HepG2 (cell line): ENCODE data around the gene PRRT2. TPM values are rescaled to one million over a fixed set of nuclear protein-coding genes. Genes with fewer than 3 reads are reported as not detected.

Source experiments
- CBFB ChIP-seq: sonication (generic); formaldehyde crosslinking; IDR thresholded peaks from 2 replicates; pipeline ENCODE4 v1.4.0; 2020; ENCODE audit warnings: missing genetic modification reagents
- ERF ChIP-seq: IDR thresholded peaks from 2 replicates; pipeline ENCODE4 v1.6.1; 2018; ENCODE audit warnings: missing biosample characterization, missing genetic modification reagents
- KDM1A ChIP-seq: IDR thresholded peaks from 2 replicates; pipeline ENCODE4 v1.6.1; 2016; ENCODE audit warnings: missing compliant biosample characterization
- NCOA5 ChIP-seq: sonication (generic); formaldehyde crosslinking; IDR thresholded peaks from 2 replicates; pipeline ENCODE4 v1.4.0; 2020; ENCODE audit warnings: missing genetic modification reagents
- RBAK ChIP-seq: sonication (generic); formaldehyde crosslinking; IDR thresholded peaks from 2 replicates; pipeline ENCODE4 v1.5.1; 2020; ENCODE audit warnings: mild to moderate bottlenecking, missing genetic modification reagents
- U2AF1 ChIP-seq: fragments of 200-400 bp; formaldehyde crosslinking; optimal IDR thresholded peaks from 2 replicates; pipeline ENCODE3; 2017; ENCODE audit warnings: mild to moderate bottlenecking, low read depth, low read length
- XRCC5 ChIP-seq: fragments of 200-400 bp; formaldehyde crosslinking; optimal IDR thresholded peaks from 2 replicates; pipeline ENCODE3; 2017; ENCODE audit warnings: mild to moderate bottlenecking, low read length
- ZMAT3 ChIP-seq: sonication (generic); formaldehyde crosslinking; conservative IDR thresholded peaks from 2 replicates; pipeline ENCODE4 v1.7.0; 2021; ENCODE audit warnings: missing genetic modification reagents
- ZNF264 ChIP-seq: sonication (generic); formaldehyde crosslinking; IDR thresholded peaks from 2 replicates; pipeline ENCODE4 v1.4.0; 2020; ENCODE audit warnings: missing genetic modification reagents
- ZNF501 ChIP-seq: sonication (generic); formaldehyde crosslinking; IDR thresholded peaks from 2 replicates; pipeline ENCODE4 v1.5.1; 2020; ENCODE audit warnings: mild to moderate bottlenecking, moderate library complexity, missing genetic modification reagents
- ZNF644 ChIP-seq: IDR thresholded peaks from 2 replicates; pipeline ENCODE4 v1.6.1; 2016; ENCODE audit warnings: low read depth
- ZNF724P ChIP-seq: sonication (generic); formaldehyde crosslinking; IDR thresholded peaks from 2 replicates; pipeline ENCODE4 v1.8.0; 2022; ENCODE audit warnings: missing genetic modification reagents, borderline replicate concordance
- ZNF766 ChIP-seq: sonication (generic); formaldehyde crosslinking; IDR thresholded peaks from 2 replicates; pipeline ENCODE4 v1.5.0; 2020; ENCODE audit warnings: missing genetic modification reagents, borderline replicate concordance
- polyA plus RNA-seq, 8 experiments: library from polyadenylated mRNA; depleted of rRNA in 3 of 8; stranded (reverse) in 7 of 8; unstranded in 1 of 8; fragments of >200 nt; fragmentation: Illumina TruSeq in 4 of 8; extraction: Trizol in 4 of 8; gene quantifications; 2 replicates each; pipeline versions ENCODE4 v1.2.1 to v1.2.3, GENCODE V29; 2011 to 2016; ENCODE audit warnings: low read depth in 4 of 8, missing spikeins in 1 of 8, mixed read lengths in 1 of 8; ENCODE audit not compliant: insufficient read depth in 1 of 8
- total RNA-seq, 5 experiments: library from RNA; depleted of rRNA; stranded (reverse); fragments of >200 nt; fragmentation: Illumina TruSeq; extraction: Trizol; gene quantifications; 2 replicates each; pipeline ENCODE4 v1.2.3, GENCODE V29; 2016; ENCODE audit warnings: low read depth in 1 of 5
- TF ChIP-seq, protein P1 (sequence below): sonication (generic); formaldehyde crosslinking; IDR thresholded peaks from 2 replicates; pipeline ENCODE4 v1.4.0; 2020; ENCODE audit warnings: missing genetic modification reagents
- TF ChIP-seq, protein P2 (sequence below): sonication (generic); formaldehyde crosslinking; IDR thresholded peaks from 2 replicates; pipeline ENCODE4 v1.4.0; 2020; ENCODE audit warnings: missing genetic modification reagents
- TF ChIP-seq, protein P3 (sequence below), 2 experiments: fragments of 450-650 bp in 1 of 2; sonication (generic) in 1 of 2; formaldehyde crosslinking; IDR thresholded peaks; 2 replicates each; pipeline versions ENCODE4 v1.5.0 to v1.8.0; 2020 to 2022; ENCODE audit warnings: mild to moderate bottlenecking in 1 of 2, missing genetic modification reagents in 1 of 2
- TF ChIP-seq, protein P4 (sequence below): sonication (generic); formaldehyde crosslinking; IDR thresholded peaks from 2 replicates; pipeline ENCODE4 v1.8.0; 2023; ENCODE audit warnings: mild to moderate bottlenecking, missing genetic modification reagents

The PRRT2 gene
- total and polyA plus RNA-seq, 2 of the 13 experiments (the other 11 are each of a cell fraction or from before 2014, with no cell fraction given): 0.51 to 1.1 TPM

DNA sequence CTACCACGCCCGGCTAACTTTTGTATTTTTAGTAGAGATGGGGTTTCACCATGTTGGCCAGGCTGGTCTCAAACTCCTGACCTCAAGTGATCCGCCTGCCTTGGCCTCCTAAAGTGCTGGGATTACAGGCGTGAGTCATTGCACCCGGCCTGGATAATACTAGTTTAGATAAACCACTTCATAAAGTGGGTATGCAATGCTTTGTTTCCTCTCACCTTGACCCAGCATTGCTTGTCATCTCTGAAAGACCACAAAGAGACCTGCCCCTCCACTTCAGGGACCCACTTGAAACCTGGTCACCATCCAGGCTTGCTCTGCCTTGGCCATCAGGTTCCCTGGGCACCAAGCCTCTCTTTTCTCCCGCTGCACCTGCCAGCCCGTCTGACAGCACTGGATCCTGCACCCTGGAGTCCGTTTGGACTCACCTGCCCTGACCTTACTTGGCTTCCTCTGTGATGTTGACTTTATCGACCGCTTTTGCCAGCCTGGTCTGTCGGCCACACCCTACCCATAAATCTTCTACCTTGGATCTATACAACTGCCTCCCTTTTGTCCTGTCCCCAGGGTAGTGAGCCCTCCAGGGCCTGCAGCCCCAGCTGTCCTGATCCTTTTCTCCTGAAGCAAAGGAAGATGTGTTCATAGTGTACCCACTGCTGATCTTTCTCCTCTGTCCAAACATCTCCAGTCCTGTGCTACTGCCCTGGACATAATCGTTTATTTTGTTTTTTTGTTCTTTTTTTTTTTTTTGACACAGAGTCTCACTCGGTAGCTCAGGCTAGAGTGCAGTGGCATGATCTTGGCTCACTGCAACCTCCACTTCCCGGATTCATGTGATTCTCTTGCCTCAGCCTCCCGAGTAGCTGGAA, 46.6 kb upstream of the PRRT2 start (continued):
- TF ChIP-seq ERF (CRISPR knock-in tag): peak; percentile 96
- no peak for TF ChIP-seq XRCC5
- TF ChIP-seq, protein P1, sequence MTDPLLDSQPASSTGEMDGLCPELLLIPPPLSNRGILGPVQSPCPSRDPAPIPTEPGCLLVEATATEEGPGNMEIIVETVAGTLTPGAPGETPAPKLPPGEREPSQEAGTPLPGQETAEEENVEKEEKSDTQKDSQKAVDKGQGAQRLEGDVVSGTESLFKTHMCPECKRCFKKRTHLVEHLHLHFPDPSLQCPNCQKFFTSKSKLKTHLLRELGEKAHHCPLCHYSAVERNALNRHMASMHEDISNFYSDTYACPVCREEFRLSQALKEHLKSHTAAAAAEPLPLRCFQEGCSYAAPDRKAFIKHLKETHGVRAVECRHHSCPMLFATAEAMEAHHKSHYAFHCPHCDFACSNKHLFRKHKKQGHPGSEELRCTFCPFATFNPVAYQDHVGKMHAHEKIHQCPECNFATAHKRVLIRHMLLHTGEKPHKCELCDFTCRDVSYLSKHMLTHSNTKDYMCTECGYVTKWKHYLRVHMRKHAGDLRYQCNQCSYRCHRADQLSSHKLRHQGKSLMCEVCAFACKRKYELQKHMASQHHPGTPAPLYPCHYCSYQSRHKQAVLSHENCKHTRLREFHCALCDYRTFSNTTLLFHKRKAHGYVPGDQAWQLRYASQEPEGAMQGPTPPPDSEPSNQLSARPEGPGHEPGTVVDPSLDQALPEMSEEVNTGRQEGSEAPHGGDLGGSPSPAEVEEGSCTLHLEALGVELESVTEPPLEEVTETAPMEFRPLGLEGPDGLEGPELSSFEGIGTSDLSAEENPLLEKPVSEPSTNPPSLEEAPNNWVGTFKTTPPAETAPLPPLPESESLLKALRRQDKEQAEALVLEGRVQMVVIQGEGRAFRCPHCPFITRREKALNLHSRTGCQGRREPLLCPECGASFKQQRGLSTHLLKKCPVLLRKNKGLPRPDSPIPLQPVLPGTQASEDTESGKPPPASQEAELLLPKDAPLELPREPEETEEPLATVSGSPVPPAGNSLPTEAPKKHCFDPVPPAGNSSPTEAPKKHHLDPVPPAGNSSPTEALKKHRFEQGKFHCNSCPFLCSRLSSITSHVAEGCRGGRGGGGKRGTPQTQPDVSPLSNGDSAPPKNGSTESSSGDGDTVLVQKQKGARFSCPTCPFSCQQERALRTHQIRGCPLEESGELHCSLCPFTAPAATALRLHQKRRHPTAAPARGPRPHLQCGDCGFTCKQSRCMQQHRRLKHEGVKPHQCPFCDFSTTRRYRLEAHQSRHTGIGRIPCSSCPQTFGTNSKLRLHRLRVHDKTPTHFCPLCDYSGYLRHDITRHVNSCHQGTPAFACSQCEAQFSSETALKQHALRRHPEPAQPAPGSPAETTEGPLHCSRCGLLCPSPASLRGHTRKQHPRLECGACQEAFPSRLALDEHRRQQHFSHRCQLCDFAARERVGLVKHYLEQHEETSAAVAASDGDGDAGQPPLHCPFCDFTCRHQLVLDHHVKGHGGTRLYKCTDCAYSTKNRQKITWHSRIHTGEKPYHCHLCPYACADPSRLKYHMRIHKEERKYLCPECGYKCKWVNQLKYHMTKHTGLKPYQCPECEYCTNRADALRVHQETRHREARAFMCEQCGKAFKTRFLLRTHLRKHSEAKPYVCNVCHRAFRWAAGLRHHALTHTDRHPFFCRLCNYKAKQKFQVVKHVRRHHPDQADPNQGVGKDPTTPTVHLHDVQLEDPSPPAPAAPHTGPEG: peak; percentile 78; the same call in 1 of the 2 replicates
- TF ChIP-seq ZNF766 (CRISPR knock-in tag): peak; percentile 87; the same call in 1 of the 2 replicates
- 0 out of 2 replicates have a peak, but pooled peaks have one; percentile 74 for TF ChIP-seq ZMAT3 (CRISPR knock-in tag)
- TF ChIP-seq ZNF644 (CRISPR knock-in tag): peak; percentile 80
- TF ChIP-seq ZNF724P (CRISPR knock-in tag): peak; percentile 81; the same call in 1 of the 2 replicates
- peak; percentile 94 for TF ChIP-seq ZNF501 (CRISPR knock-in tag)
- TF ChIP-seq, protein P2, sequence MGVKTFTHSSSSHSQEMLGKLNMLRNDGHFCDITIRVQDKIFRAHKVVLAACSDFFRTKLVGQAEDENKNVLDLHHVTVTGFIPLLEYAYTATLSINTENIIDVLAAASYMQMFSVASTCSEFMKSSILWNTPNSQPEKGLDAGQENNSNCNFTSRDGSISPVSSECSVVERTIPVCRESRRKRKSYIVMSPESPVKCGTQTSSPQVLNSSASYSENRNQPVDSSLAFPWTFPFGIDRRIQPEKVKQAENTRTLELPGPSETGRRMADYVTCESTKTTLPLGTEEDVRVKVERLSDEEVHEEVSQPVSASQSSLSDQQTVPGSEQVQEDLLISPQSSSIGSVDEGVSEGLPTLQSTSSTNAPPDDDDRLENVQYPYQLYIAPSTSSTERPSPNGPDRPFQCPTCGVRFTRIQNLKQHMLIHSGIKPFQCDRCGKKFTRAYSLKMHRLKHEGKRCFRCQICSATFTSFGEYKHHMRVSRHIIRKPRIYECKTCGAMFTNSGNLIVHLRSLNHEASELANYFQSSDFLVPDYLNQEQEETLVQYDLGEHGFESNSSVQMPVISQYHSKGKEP (CRISPR knock-in tag): no peak
- TF ChIP-seq NCOA5 (CRISPR knock-in tag): no peak
- no peak for TF ChIP-seq CBFB (CRISPR knock-in tag)
- peak; percentile 51; the same call in 1 of the 2 replicates for TF ChIP-seq RBAK (CRISPR knock-in tag)
- TF ChIP-seq, protein P3, sequence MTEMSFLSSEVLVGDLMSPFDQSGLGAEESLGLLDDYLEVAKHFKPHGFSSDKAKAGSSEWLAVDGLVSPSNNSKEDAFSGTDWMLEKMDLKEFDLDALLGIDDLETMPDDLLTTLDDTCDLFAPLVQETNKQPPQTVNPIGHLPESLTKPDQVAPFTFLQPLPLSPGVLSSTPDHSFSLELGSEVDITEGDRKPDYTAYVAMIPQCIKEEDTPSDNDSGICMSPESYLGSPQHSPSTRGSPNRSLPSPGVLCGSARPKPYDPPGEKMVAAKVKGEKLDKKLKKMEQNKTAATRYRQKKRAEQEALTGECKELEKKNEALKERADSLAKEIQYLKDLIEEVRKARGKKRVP (CRISPR knock-in tag; IDR thresholded peaks at IDR 0.05): no peak
- TF ChIP-seq ZNF264 (CRISPR knock-in tag): peak; percentile 95; the same call in 1 of the 2 replicates
- no peak for TF ChIP-seq U2AF1
- TF ChIP-seq, protein P4, sequence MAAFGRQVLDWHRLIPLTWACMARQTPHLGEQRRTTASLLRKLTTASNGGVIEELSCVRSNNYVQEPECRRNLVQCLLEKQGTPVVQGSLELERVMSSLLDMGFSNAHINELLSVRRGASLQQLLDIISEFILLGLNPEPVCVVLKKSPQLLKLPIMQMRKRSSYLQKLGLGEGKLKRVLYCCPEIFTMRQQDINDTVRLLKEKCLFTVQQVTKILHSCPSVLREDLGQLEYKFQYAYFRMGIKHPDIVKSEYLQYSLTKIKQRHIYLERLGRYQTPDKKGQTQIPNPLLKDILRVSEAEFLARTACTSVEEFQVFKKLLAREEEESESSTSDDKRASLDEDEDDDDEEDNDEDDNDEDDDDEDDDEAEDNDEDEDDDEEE (CRISPR knock-in tag): 0 out of 2 replicates have a peak, but pooled peaks have one; percentile 10
- peak; percentile 77; the same call in 1 of the 2 replicates for TF ChIP-seq KDM1A (CRISPR knock-in tag)
